PC-3 (cell line): ENCODE results near the gene CD1D. TPM values are rescaled to one million over a fixed set of nuclear protein-coding genes. Genes with fewer than 3 reads are reported as not detected.

Experiments
- ATAC-seq: fragments of 200-7000 bp; cut with Tn5 transposase; 2 replicates; pipeline ENCODE4 v1.9.1; 2020; ENCODE audit warnings: mild to moderate bottlenecking, moderate library complexity
- BruUV-seq: library from RNA; stranded (reverse); fragments of 400-500 nt; replicated peaks from 2 replicates; lab custom pipeline; 2021; lab: Mats Ljungman, UMichigan
- CTCF ChIA-PET: fragments of 300-600 bp; sonication (Branson Sonifier 250); formaldehyde crosslinking; loops from one replicate; lab custom pipeline; 2022; ENCODE audit warnings: antibody characterized with exemption; lab: Charles Lee
- POLR2A ChIA-PET: fragments of 300-600 bp; sonication (Branson Sonifier 250); formaldehyde crosslinking; loops from one replicate; lab custom pipeline; 2022; ENCODE audit warnings: antibody characterized with exemption; ENCODE audit not compliant: unreplicated experiment; lab: Charles Lee
- DNase-seq: peaks from one replicate; pipeline ENCODE4 v3.0.0-alpha.2; 2015
- H2AFZ ChIP-seq: fragments of 300-600 bp; sonication (generic); 2 replicates; pipeline ENCODE4 v1.6.0; 2016; ENCODE audit warnings: antibody characterized with exemption, low read length
- H3F3A ChIP-seq: fragments of 300-600 bp; sonication (generic); one replicate; pipeline ENCODE4 v1.6.0; 2017; ENCODE audit warnings: antibody characterized with exemption, low read length, control low read depth, mild to moderate bottlenecking; ENCODE audit not compliant: unreplicated experiment
- H3K27ac ChIP-seq: fragments of 300-600 bp; sonication (generic); 2 replicates; pipeline ENCODE4 v1.5.1; 2016; ENCODE audit warnings: mild to moderate bottlenecking, low read length
- H3K27me3 ChIP-seq: fragments of 300-600 bp; sonication (generic); 2 replicates; pipeline ENCODE4 v1.6.1; 2016; ENCODE audit warnings: low read length, mixed read lengths
- H3K36me3 ChIP-seq: fragments of 300-600 bp; sonication (generic); 2 replicates; pipeline ENCODE4 v1.6.1; 2016; ENCODE audit warnings: low read depth, mixed run types, low read length, mixed read lengths
- H3K4me1 ChIP-seq: fragments of 300-600 bp; sonication (generic); 2 replicates; pipeline ENCODE4 v1.5.1; 2016; ENCODE audit warnings: low read length; ENCODE audit not compliant: insufficient read depth
- H3K4me2 ChIP-seq: fragments of 300-600 bp; sonication (generic); 2 replicates; pipeline ENCODE4 v1.6.0; 2016; ENCODE audit warnings: low read length
- H3K4me3 ChIP-seq: fragments of 300-600 bp; sonication (generic); 2 replicates; pipeline ENCODE4 v1.5.1; 2016; ENCODE audit warnings: mild to moderate bottlenecking, low read length, mixed read lengths
- H3K79me2 ChIP-seq: fragments of 300-600 bp; sonication (generic); 2 replicates; pipeline ENCODE4 v1.6.1; 2017; ENCODE audit warnings: low read length, mixed read lengths
- H3K9ac ChIP-seq: fragments of 300-600 bp; sonication (generic); 2 replicates; pipeline ENCODE4 v1.6.0; 2016; ENCODE audit warnings: mild to moderate bottlenecking, low read length
- H3K9me2 ChIP-seq: fragments of 300-600 bp; sonication (generic); replicated peaks from 2 replicates; pipeline ENCODE4 v1.6.1; 2016; ENCODE audit warnings: mixed run types, low read length, mixed read lengths
- H3K9me3 ChIP-seq: fragments of 300-600 bp; sonication (generic); 2 replicates; pipeline ENCODE4 v1.6.1; 2016; ENCODE audit warnings: low read length, mixed read lengths
- H4K20me1 ChIP-seq: fragments of 300-600 bp; sonication (generic); 2 replicates; pipeline ENCODE4 v1.6.1; 2016; ENCODE audit warnings: low read length, mixed read lengths
- CTCF ChIP-seq: fragments of 300-600 bp; sonication (generic); conservative IDR thresholded peaks from 2 replicates; pipeline ENCODE4 v1.5.1; 2017; ENCODE audit warnings: antibody characterized with exemption, low read depth, mild to moderate bottlenecking, low read length
- EZH2 ChIP-seq: fragments of 300-600 bp; sonication (generic); IDR thresholded peaks from one replicate; pipeline ENCODE4 v1.6.1; 2017; ENCODE audit warnings: antibody characterized with exemption, mild to moderate bottlenecking, low read length; ENCODE audit not compliant: unreplicated experiment
- EZH2phosphoT487 ChIP-seq: fragments of 300-600 bp; sonication (generic); IDR thresholded peaks from 2 replicates; pipeline ENCODE4 v1.6.1; 2018; ENCODE audit warnings: mild to moderate bottlenecking, antibody characterized with exemption, low read length, borderline replicate concordance
- intact Hi-C: fragments of 100-400 bp; cut with micrococcal nuclease; formaldehyde crosslinking; loops from 2 replicates; pipeline ENCODE4 v1.9.0; 2023
- total RNA-seq: library from RNA; depleted of rRNA; stranded (reverse); fragments of >200 nt; gene quantifications from 2 replicates; pipeline ENCODE4 v1.2.3, GENCODE V29; 2014

Gene CD1D
- total RNA-seq, 1 experiment from 2014 or later, result not detected

DNA sequence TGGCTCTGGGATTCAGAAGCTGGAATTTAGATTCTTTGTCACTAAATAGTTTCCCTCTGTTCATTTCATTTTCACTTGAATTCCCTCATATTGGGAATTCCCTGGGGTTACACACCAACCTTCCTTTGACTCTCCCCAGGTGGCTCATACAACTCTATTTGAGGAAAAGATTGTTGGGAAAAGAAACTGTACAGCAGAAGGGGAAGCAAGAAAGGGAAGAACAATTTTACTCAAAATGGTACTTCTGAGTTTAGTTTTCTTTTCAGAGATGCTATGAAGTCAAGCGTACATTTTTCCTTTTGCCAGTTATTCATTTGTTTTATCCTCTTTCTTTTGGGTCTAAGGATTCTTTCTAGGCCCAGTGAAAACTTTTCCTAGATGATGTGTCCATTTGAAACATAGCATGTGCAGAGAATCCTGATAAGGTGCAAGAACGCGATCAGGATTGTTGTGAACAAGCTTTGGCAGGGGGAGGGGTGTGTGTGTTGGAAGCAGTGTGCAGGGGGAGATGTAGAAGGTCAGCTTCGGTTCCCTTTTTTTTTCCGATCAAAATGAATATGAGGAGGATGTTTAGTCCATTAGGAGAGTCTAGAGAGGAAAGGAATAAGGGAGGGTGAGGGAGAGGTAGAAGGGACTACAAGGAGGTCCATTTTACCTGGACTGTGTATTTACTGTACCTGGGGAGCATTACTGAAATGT, 26.8 kb upstream of the CD1D start:
- Histone ChIP-seq H3K4me1 (no peaks in the 10 kb centered on the region), H3K9me3 (no peaks in the 10 kb centered on the region), H2AFZ (no peak overlapping the region), H3K9ac (no peak overlapping the region), H3K79me2 (no peaks in the 10 kb centered on the region), H3K4me2 (no peak overlapping the region), H3F3A (no peaks in the 10 kb centered on the region), H3K4me3 (no peak overlapping the region), H4K20me1 (no peaks in the 10 kb centered on the region), H3K9me2 (no peaks in the 10 kb centered on the region), H3K27ac (no peak overlapping the region), H3K27me3 (peaks cover 92% of the 10 kb centered on the region), H3K36me3 (no peaks in the 10 kb centered on the region)
- DNase-seq (no peak), ATAC-seq (no peak)
- ChIA-PET POLR2A (no interaction called here), CTCF (no interaction called here)
- TF ChIP-seq EZH2 (no peak), CTCF (no peak), EZH2phosphoT487 (no peak)
- intact Hi-C loops, result no loop called here
- no TSS peak for BruUV-seq

DNA sequence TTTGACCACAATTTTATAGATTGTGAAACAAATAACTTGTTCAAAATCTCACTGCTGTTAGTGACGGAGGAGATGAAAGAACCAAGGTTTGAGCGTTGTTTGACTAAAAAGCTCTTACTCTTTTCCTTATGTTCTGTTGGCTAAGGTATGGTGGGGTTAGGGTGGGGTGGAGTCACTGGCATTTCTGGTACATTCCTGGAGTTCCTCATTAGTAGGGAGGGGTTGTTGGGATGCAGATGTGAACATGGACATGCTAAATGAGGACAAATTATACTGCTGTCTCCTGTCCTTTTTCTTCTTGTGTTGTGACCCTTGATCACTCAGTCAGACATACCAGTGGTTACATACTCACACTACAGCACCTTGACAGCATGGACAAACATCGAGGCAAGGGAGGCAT, 26.2 kb upstream of the CD1D start:
- intact Hi-C loops, result no loop called here
- no peaks in the 10 kb centered on the region for H3K36me3 ChIP-seq
- no peak overlapping the region for H2AFZ ChIP-seq
- no peaks in the 10 kb centered on the region for H4K20me1 ChIP-seq
- H3F3A ChIP-seq, result no peaks in the 10 kb centered on the region
- ATAC-seq (no peak), DNase-seq (no peak)
- CTCF ChIA-PET, result no interaction called here
- peaks cover 90% of the 10 kb centered on the region for H3K27me3 ChIP-seq
- no peaks in the 10 kb centered on the region for H3K9me3 ChIP-seq
- H3K9ac ChIP-seq, result no peak overlapping the region
- no peak overlapping the region for H3K4me3 ChIP-seq
- POLR2A ChIA-PET, result no interaction called here
- BruUV-seq, result no TSS peak
- H3K79me2 ChIP-seq, result no peaks in the 10 kb centered on the region
- TF ChIP-seq CTCF (no peak), EZH2 (no peak)
- H3K9me2 ChIP-seq, result no peaks in the 10 kb centered on the region
- no peak overlapping the region for H3K27ac ChIP-seq
- no peak overlapping the region for H3K4me2 ChIP-seq
- H3K4me1 ChIP-seq, result no peaks in the 10 kb centered on the region

GRCh38 chr1:158155673-158156072, 25.0 kb upstream of the CD1D start:
- no peak for DNase-seq
- Histone ChIP-seq H4K20me1 (no peaks in the 10 kb centered on the region), H3K36me3 (no peaks in the 10 kb centered on the region), H3K27ac (no peak overlapping the region), H3K9ac (no peak overlapping the region), H3K4me3 (no peak overlapping the region), H3K9me3 (no peaks in the 10 kb centered on the region), H3K27me3 (peaks cover 90% of the 10 kb centered on the region), H3F3A (no peaks in the 10 kb centered on the region), H3K4me2 (no peak overlapping the region), H2AFZ (no peak overlapping the region), H3K4me1 (no peaks in the 10 kb centered on the region), H3K9me2 (no peaks in the 10 kb centered on the region), H3K79me2 (no peaks in the 10 kb centered on the region)
- BruUV-seq, result no TSS peak
- POLR2A ChIA-PET, result no interaction called here
- intact Hi-C loops, result no loop called here
- CTCF ChIA-PET, result no interaction called here
- no peak for TF ChIP-seq EZH2
- no peak for TF ChIP-seq EZH2phosphoT487
- TF ChIP-seq CTCF, result no peak
- ATAC-seq, result no peak
